ENCODE results near the gene NKIRAS1.

The NKIRAS1 gene

DNA sequence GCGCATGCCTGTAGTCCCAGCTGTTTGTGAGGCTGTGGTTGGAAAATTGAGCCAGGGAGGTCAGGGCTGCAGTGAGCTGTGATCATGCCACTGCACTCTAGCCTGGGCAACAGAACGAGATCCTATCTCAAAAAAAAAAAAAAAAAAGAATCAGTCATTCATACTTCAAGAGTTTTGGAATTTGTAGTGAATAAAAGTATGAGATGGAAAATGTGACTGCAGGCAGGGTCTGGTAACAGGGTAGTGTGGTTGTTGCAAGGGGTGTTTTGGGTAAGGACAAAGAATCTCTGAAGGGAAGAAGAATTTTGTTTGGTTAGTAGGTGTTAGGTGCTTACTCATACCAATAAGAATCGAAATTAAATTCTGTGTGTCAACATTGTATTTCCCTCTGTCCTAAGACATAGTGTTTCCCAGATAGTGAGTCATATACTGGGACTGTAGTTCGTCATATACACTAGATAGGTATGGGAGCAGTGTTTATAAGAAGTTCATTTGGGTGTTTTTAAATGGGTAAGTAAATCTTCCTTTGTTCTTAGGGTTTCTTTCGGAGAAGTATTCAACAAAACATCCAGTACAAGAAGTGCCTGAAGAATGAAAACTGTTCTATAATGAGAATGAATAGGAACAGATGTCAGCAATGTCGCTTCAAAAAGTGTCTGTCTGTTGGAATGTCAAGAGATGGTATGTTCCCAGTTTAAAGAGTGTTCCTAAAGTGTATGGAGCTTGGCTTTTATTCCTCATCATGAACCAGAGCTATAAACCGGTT lies 42.5 kb upstream of the NKIRAS1 start:
- peak; percentile 57 for DNase-seq (ENCODE audit: extremely low read depth, low read depth)

GRCh38 chr3:23956701-23957100 lies 39.9 kb upstream of the NKIRAS1 start:
- H3K4me3 ChIP-seq (replicated peaks; ENCODE audit: low read depth, low read length) = no peak overlapping the region
- DNase-seq (ENCODE audit: extremely low read depth, low read depth) = no peak
- no peak for TF ChIP-seq CTCF (IDR thresholded peaks at IDR 0.05; ENCODE audit: low read depth, low read length, missing control alignments)

More for the DNA sequence above, 42.5 kb upstream of the NKIRAS1 start:
- H3K4me3 ChIP-seq (replicated peaks; ENCODE audit: low read depth, low read length) = no peak overlapping the region
- no peak for TF ChIP-seq CTCF (IDR thresholded peaks at IDR 0.05; ENCODE audit: low read depth, low read length, missing control alignments)

GRCh38 chr3:23954144-23954543 lies 37.4 kb upstream of the NKIRAS1 start:
- DNase-seq (ENCODE audit: extremely low read depth, low read depth) = no peak
- no peak overlapping the region for H3K4me3 ChIP-seq (replicated peaks; ENCODE audit: low read depth, low read length)
- TF ChIP-seq CTCF (IDR thresholded peaks at IDR 0.05; ENCODE audit: low read depth, low read length, missing control alignments) = no peak

GRCh38 chr3:23953523-23953922 lies 36.7 kb upstream of the NKIRAS1 start:
- no peak for TF ChIP-seq CTCF (IDR thresholded peaks at IDR 0.05; ENCODE audit: low read depth, low read length, missing control alignments)
- no peak for DNase-seq (ENCODE audit: extremely low read depth, low read depth)
- H3K4me3 ChIP-seq (replicated peaks; ENCODE audit: low read depth, low read length) = no peak overlapping the region

DNA sequence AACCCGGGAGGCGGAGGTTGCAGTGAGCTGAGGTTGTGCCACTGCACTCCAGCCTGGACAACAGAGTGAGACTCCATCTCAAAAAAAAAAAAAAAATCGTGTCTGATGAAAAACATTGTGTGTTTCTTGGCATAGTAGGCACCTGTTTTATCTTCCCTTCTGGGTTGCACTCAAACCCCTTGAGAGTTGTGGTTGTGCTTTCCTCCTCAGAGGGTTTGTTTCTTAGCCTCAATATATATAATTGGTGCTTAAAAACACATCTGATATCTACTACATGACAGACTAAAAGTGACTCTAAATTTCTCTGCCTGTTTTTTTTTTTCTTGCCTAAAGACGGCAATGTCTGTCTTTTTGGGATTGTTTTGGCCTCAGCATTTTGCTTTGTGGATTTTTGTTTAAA lies 35.9 kb upstream of the NKIRAS1 start:
- H3K4me3 ChIP-seq (replicated peaks; ENCODE audit: low read depth, low read length) = no peak overlapping the region
- DNase-seq (ENCODE audit: extremely low read depth, low read depth) = no peak
- TF ChIP-seq CTCF (IDR thresholded peaks at IDR 0.05; ENCODE audit: low read depth, low read length, missing control alignments) = no peak

- DNase-seq (ENCODE audit: extremely low read depth, low read depth) = no peak
- no peak overlapping the region for H3K4me3 ChIP-seq (replicated peaks; ENCODE audit: low read depth, low read length)
- TF ChIP-seq CTCF (IDR thresholded peaks at IDR 0.05; ENCODE audit: low read depth, low read length, missing control alignments) = no peak
Measured at GRCh38 chr3:23950293-23950692, 33.5 kb upstream of the NKIRAS1 start.

DNA sequence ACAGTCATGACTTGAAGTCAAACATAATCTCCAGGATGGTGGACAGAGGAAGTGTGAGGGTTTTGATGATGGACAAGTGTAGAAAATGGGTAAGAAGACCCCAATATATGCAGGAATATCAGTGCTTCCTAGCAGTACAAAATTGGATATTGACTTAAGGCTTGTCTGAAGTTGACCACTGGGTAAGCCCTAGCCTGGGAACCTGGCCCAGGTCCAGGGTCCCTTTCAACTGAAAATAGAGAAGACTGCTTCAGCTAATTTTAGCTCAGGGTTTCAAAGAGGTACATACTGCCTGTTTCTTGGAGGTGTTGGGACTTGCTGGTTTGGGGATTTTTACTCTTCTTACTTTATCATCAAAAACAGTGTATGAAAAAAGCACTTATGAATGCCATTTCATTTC lies 33.0 kb upstream of the NKIRAS1 start:
- no peak for DNase-seq (ENCODE audit: extremely low read depth, low read depth)
- TF ChIP-seq CTCF (IDR thresholded peaks at IDR 0.05; ENCODE audit: low read depth, low read length, missing control alignments) = no peak
- H3K4me3 ChIP-seq (replicated peaks; ENCODE audit: low read depth, low read length) = no peak overlapping the region
